ENCODE results near the gene LRG1.

LRG1 gene

GRCh38 chr19:4524808-4525562, 14.9 kb downstream of the LRG1 start:
- DNase-seq, result peak; percentile 74

- peak; percentile 12 for DNase-seq
Measured at GRCh38 chr19:4523306-4524110, 16.3 kb downstream of the LRG1 start.

- DNase-seq, result no peak
Measured at GRCh38 chr19:4522291-4523002, 17.4 kb downstream of the LRG1 start.

- no peak for DNase-seq
Measured at GRCh38 chr19:4521888-4522242, 18.0 kb downstream of the LRG1 start.

- no peak for DNase-seq
Measured at GRCh38 chr19:4521170-4521887, 18.5 kb downstream of the LRG1 start.

GRCh38 chr19:4519521-4520277, 20.1 kb downstream of the LRG1 start:
- no peak for DNase-seq

- no peak for DNase-seq
Measured at GRCh38 chr19:4519172-4519496, 20.7 kb downstream of the LRG1 start.

- DNase-seq, result no peak
Measured at GRCh38 chr19:4518345-4519171, 21.3 kb downstream of the LRG1 start, which contains the start of gene PLIN4. Gene PLIN4, minus strand, starts transcription at chr19:4518486. Its CDS starts 214 bp downstream, at chr19:4518272.

GRCh38 chr19:4517451-4518057, 22.3 kb downstream of the LRG1 start:
- DNase-seq, result no peak

- DNase-seq, result no peak
Measured at GRCh38 chr19:4516939-4517300, 22.9 kb downstream of the LRG1 start.

- no peak for DNase-seq
Measured at GRCh38 chr19:4516199-4516938, 23.5 kb downstream of the LRG1 start.

GRCh38 chr19:4515732-4516131, 24.1 kb downstream of the LRG1 start:
- no peak for DNase-seq

- DNase-seq, result no peak
Measured at GRCh38 chr19:4513248-4513647, 26.6 kb downstream of the LRG1 start.

GRCh38 chr19:4512070-4512469, 27.8 kb downstream of the LRG1 start:
- no peak for DNase-seq

- no peak for DNase-seq
Measured at GRCh38 chr19:4511300-4512054, 28.4 kb downstream of the LRG1 start.

GRCh38 chr19:4510435-4511255, 29.2 kb downstream of the LRG1 start:
- no peak for DNase-seq

GRCh38 chr19:4508698-4509097, 31.1 kb downstream of the LRG1 start:
- no peak for DNase-seq

GRCh38 chr19:4507804-4508203, 32.0 kb downstream of the LRG1 start:
- no peak for DNase-seq

GRCh38 chr19:4507150-4507452, 32.7 kb downstream of the LRG1 start:
- DNase-seq, result no peak

Measured in stimulated activated CD4-positive, alpha-beta T cell treated with anti-CD3 and anti-CD28 coated beads, Interleukin-1b, Interleukin-23, amount 100 ng/mL, for 48 hours (primary cell).